ENCODE results near the gene FANK1.
A peak's percentile ranks its signal among the peaks of the same experiment; 100 is the strongest.
"Not testable (repeated sequence)": the region's sequence is repeated elsewhere in the genome, so short reads cannot be mapped to it uniquely, and the experiment has no call there.

FANK1 gene

GRCh38 chr10:125889441-125889840 is 6.9 kb upstream of the FANK1 start:
- not testable (repeated sequence) for DNase-seq (ENCODE audit: low read depth)

- DNase-seq (ENCODE audit: low read depth) = not testable (repeated sequence)
These were observed 4.0 kb upstream of the FANK1 start for GRCh38 chr10:125892402-125892801.

GRCh38 chr10:125894176-125894575 is 2.2 kb upstream of the FANK1 start:
- DNase-seq (ENCODE audit: low read depth) = not testable (repeated sequence)

- peak; percentile 11 for DNase-seq (ENCODE audit: low read depth)
These were observed 955 bp upstream of the FANK1 start for GRCh38 chr10:125895130-125896087.

GRCh38 chr10:125897317-125897716 is 953 bp downstream of the FANK1 start:
- DNase-seq (ENCODE audit: low read depth) = not testable (repeated sequence)

GRCh38 chr10:125900963-125901362 is 4.6 kb downstream of the FANK1 start:
- DNase-seq (ENCODE audit: low read depth) = not testable (repeated sequence)

- not testable (repeated sequence) for DNase-seq (ENCODE audit: low read depth)
These were observed 6.8 kb downstream of the FANK1 start for GRCh38 chr10:125903135-125903640.

- DNase-seq (ENCODE audit: low read depth) = not testable (repeated sequence)
These were observed 9.0 kb downstream of the FANK1 start for GRCh38 chr10:125905069-125905994.

GRCh38 chr10:125907598-125907997 is 11.2 kb downstream of the FANK1 start:
- DNase-seq (ENCODE audit: low read depth) = not testable (repeated sequence)

GRCh38 chr10:125908813-125909212 is 12.4 kb downstream of the FANK1 start:
- not testable (repeated sequence) for DNase-seq (ENCODE audit: low read depth)

GRCh38 chr10:125909491-125909890 is 13.1 kb downstream of the FANK1 start:
- DNase-seq (ENCODE audit: low read depth) = not testable (repeated sequence)

GRCh38 chr10:125911145-125911544 is 14.8 kb downstream of the FANK1 start:
- DNase-seq (ENCODE audit: low read depth) = no peak

- DNase-seq (ENCODE audit: low read depth) = no peak
These were observed 15.6 kb downstream of the FANK1 start for GRCh38 chr10:125911990-125912389.

- DNase-seq (ENCODE audit: low read depth) = not testable (repeated sequence)
These were observed 16.9 kb downstream of the FANK1 start for GRCh38 chr10:125913277-125913676.

GRCh38 chr10:125916977-125917376 is 20.6 kb downstream of the FANK1 start:
- no peak for DNase-seq (ENCODE audit: low read depth)

- DNase-seq (ENCODE audit: low read depth) = not testable (repeated sequence)
These were observed 21.5 kb downstream of the FANK1 start for GRCh38 chr10:125917704-125918361.

GRCh38 chr10:125921643-125922306 is 25.4 kb downstream of the FANK1 start:
- DNase-seq (ENCODE audit: low read depth) = not testable (repeated sequence)

- DNase-seq (ENCODE audit: low read depth) = no peak
These were observed 29.0 kb downstream of the FANK1 start for GRCh38 chr10:125925262-125925834.

- no peak for DNase-seq (ENCODE audit: low read depth)
These were observed 29.9 kb downstream of the FANK1 start for GRCh38 chr10:125926247-125926646.

- DNase-seq (ENCODE audit: low read depth) = not testable (repeated sequence)
These were observed 30.9 kb downstream of the FANK1 start for GRCh38 chr10:125927265-125927664.

Data from activated T-cell treated with anti-CD3 and anti-CD28 coated beads for 1 hour (primary cell).